Muscle layer of colon (tissue), 2 donors: ENCODE results near the gene PRR16.

ENCODE experiments used
- H3K27ac ChIP-seq: one replicate; pipeline ENCODE4 v1.7.0; 2013; ENCODE audit warnings: low read depth, mild to moderate bottlenecking, low read length, moderate library complexity
- H3K27me3 ChIP-seq, 2 donors: one replicate each; pipeline ENCODE4 v1.7.0; 2013; ENCODE audit warnings: low read length in 2 of 2, mild to moderate bottlenecking in 2 of 2; ENCODE audit not compliant: insufficient read depth in 2 of 2, control insufficient read depth in 1 of 2
- H3K36me3 ChIP-seq: one replicate; pipeline ENCODE4 v1.7.0; 2013; ENCODE audit warnings: mild to moderate bottlenecking, low read length; ENCODE audit not compliant: insufficient read depth
- H3K4me1 ChIP-seq: one replicate; pipeline ENCODE4 v1.7.0; 2013; ENCODE audit warnings: mild to moderate bottlenecking, low read length; ENCODE audit not compliant: insufficient read depth
- H3K4me3 ChIP-seq, 2 donors: one replicate each; pipeline ENCODE4 v1.7.0; 2013; ENCODE audit warnings: low read length in 2 of 2, low read depth in 1 of 2, mild to moderate bottlenecking in 1 of 2, moderate library complexity in 1 of 2
- H3K9ac ChIP-seq: one replicate; pipeline ENCODE4 v1.7.0; 2013; ENCODE audit warnings: low read length
- H3K9me3 ChIP-seq: one replicate; pipeline ENCODE4 v1.7.0; 2013; ENCODE audit warnings: mild to moderate bottlenecking, low read length
- donor health status: abdominal sarcoma.
- donor health status: Adenocarcinoma of cecum.

PRR16 gene

DNA sequence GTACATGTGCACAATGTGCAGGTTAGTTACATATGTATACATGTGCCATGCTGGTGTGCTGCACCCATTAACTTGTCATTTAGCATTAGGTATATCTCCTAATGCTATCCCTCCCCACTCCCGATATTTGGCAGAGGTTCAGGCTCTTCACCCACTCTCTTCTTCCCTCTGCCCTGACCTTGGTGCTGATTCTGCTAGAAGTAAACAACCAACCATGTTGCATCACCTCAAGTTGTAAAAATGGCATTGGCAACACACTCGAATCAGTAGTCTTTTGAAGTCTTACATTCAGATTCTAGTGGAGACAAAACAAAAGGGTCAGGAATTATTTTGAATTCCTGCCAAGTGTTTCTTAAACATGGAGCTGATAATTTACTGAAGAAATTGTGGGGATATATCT lies 40.0 kb downstream of the PRR16 start:
- H3K27me3 ChIP-seq = no peaks in the 10 kb centered on the region
- H3K9ac ChIP-seq = no peak overlapping the region
- no peak overlapping the region for H3K4me3 ChIP-seq

DNA sequence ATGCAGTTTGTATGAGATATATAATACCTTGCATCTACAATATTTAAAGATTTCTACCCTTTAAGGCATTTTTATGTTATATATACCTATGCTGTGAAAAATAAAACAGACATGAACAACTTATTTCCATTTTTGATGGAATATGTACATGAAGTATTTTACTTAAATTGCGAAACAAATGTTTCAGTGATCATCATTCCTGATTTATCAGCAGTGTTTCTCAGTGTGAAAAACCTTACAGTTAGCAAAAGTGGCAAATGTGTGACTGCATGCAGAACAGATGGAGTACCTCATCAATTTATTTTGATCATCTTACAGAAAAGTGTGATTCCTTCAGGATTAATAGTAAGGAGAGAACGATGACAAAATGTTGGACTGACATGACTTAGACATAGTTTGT lies 43.1 kb downstream of the PRR16 start:
- Histone ChIP-seq H3K27ac (no peak overlapping the region), H3K36me3 (no peaks in the 10 kb centered on the region), H3K9me3 (no peaks in the 10 kb centered on the region), H3K9ac (no peak overlapping the region), H3K4me1 (no peaks in the 10 kb centered on the region), H3K27me3 (no peaks in the 10 kb centered on the region), H3K4me3 (no peak overlapping the region)

More for the DNA sequence above, 40.0 kb downstream of the PRR16 start:
- no peaks in the 10 kb centered on the region for H3K36me3 ChIP-seq
- no peaks in the 10 kb centered on the region for H3K4me1 ChIP-seq
- H3K9me3 ChIP-seq = no peaks in the 10 kb centered on the region
- no peak overlapping the region for H3K27ac ChIP-seq

DNA sequence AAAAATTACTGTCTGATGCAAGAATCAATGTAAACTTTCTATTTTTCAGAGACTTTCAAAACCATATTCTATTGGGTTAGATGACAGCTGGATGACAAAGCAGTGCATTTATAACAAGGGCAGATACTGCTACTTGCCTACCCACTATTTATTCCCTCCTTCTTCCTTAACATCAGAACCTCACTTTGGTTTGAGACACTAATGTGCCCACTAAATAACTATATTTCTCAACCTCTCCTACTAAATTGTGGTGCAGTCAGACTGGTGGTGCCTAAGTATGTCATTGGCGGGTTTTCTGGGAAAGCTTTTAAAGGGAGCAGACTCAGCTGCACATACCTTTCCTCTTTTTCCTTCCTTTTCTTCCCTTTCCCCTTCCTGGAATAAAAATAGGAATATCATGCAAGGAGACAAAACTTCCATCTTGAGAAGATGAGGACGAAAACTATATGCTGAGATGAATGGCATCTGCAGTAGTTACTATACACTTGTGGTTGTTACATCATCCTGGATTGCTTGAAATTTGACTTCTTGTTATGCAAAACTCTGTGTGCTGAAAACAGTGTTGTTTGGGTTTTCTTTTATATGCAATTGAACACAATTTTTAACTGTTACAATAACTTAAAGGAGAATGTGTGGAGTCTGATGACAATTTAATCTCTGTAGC lies 43.8 kb downstream of the PRR16 start:
- Histone ChIP-seq H3K4me3 (no peak overlapping the region), H3K27ac (no peak overlapping the region)

DNA sequence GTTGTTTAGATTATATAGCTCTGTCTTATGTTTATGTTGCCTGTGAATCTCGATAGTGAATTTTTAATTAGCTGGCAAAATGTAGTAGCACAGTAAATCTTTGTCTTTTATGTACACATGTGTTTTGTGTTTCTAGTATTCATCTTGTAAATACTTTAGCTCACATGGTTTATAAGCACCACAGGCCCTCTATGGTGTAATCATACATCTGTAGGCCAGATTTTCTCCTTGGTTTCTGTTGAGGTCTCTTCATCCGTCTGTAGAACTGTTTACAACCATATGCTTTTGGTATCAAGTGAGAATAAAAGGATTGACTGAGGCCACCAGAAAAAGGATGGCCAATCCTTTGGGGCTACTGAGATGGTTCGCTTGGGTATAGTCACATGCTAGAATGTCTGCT lies 45.0 kb downstream of the PRR16 start:
- Histone ChIP-seq H3K27me3 (no peaks in the 10 kb centered on the region), H3K9me3 (no peaks in the 10 kb centered on the region), H3K4me1 (no peaks in the 10 kb centered on the region), H3K4me3 (no peak overlapping the region), H3K27ac (no peak overlapping the region), H3K36me3 (no peaks in the 10 kb centered on the region), H3K9ac (no peak overlapping the region)

More for the DNA sequence above, 43.8 kb downstream of the PRR16 start:
- no peaks in the 10 kb centered on the region for H3K9me3 ChIP-seq
- no peaks in the 10 kb centered on the region for H3K36me3 ChIP-seq
- no peaks in the 10 kb centered on the region for H3K27me3 ChIP-seq
- no peak overlapping the region for H3K9ac ChIP-seq
- H3K4me1 ChIP-seq = no peaks in the 10 kb centered on the region

DNA sequence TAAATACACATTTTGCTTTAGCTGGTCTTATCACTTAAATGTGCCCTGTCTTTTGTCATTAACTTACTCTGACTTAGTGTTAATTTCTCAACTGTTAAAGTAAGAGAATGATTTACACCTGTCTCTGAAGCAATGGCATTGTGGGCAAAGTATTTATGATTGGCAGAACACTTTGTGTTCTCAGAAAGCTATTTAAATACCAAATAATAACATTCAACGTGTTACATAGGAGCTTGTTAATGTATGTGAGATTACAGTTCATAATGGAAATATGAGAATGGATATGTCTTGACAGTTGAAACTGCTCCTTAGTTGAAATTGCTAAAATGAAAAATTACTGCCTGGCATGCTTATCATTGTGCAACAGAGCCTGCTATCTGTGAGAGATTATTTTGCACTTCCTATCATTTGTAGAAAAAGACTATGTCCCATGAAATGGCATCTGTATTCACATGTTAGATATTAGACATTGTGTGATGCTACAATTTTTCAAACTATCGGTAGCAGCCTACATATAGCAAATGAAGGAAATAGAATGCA lies 46.1 kb downstream of the PRR16 start:
- H3K4me3 ChIP-seq = no peak overlapping the region
- H3K4me1 ChIP-seq = no peaks in the 10 kb centered on the region
- no peak overlapping the region for H3K9ac ChIP-seq
- no peaks in the 10 kb centered on the region for H3K27me3 ChIP-seq
- H3K9me3 ChIP-seq = no peaks in the 10 kb centered on the region
- no peak overlapping the region for H3K27ac ChIP-seq
- H3K36me3 ChIP-seq = no peaks in the 10 kb centered on the region

DNA sequence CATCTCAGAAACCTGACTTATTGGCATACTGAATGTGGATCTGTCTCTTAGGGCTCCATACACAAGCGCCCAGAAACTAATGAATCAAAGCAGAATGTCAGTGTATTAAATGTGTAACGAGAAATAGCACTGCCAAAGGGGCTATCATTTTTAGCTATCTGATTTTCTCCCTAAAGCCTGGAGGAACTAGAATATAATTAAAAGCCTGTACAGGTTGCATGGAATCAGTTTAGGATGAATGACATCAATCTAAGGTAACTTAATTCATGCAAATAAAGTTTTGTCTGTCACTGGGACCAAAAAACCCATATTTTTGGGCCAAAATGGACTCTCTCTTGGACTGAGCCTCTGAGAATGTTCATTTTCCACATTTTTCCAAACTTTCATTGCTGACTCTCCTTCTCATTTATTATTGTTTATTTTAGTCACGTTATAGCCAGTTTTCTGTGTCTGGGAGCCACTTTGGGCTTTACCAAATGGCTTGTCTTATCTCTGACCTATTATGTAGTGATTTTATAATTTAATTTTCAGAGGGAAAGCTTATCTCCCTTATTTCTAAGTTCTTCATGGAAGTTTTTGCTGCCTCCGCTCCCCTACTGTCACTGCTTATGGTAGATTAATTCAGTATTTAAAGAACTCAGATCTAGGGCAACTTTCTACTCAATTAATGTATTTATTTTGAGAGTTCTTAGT lies 47.0 kb downstream of the PRR16 start:
- no peaks in the 10 kb centered on the region for H3K4me1 ChIP-seq
- H3K4me3 ChIP-seq = no peak overlapping the region
- no peaks in the 10 kb centered on the region for H3K36me3 ChIP-seq
- H3K27me3 ChIP-seq = no peaks in the 10 kb centered on the region
- H3K9ac ChIP-seq = no peak overlapping the region
- no peaks in the 10 kb centered on the region for H3K9me3 ChIP-seq
- H3K27ac ChIP-seq = no peak overlapping the region

DNA sequence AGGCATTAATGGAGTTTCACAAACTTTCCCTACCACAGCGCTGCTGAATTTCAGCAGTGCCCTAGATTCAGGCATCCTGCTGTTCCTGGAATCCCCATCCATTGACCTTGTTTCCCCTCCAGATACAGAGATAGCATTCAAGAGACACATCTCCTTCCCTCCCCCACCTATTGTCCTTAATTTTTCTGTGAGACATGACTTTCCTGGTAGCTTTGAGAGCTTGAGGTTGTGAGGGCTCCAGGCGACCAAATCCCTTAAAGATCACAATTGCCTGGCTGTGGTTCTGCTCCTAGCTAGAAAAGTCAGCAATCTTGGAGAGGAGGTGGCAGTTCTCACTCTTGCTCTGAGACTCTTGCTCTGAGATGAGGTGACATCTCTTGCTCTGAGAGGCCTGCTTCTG lies 48.0 kb downstream of the PRR16 start:
- Histone ChIP-seq H3K27me3 (no peaks in the 10 kb centered on the region), H3K4me1 (no peaks in the 10 kb centered on the region), H3K9me3 (no peaks in the 10 kb centered on the region), H3K27ac (no peak overlapping the region), H3K9ac (no peak overlapping the region), H3K4me3 (no peak overlapping the region), H3K36me3 (no peaks in the 10 kb centered on the region)

DNA sequence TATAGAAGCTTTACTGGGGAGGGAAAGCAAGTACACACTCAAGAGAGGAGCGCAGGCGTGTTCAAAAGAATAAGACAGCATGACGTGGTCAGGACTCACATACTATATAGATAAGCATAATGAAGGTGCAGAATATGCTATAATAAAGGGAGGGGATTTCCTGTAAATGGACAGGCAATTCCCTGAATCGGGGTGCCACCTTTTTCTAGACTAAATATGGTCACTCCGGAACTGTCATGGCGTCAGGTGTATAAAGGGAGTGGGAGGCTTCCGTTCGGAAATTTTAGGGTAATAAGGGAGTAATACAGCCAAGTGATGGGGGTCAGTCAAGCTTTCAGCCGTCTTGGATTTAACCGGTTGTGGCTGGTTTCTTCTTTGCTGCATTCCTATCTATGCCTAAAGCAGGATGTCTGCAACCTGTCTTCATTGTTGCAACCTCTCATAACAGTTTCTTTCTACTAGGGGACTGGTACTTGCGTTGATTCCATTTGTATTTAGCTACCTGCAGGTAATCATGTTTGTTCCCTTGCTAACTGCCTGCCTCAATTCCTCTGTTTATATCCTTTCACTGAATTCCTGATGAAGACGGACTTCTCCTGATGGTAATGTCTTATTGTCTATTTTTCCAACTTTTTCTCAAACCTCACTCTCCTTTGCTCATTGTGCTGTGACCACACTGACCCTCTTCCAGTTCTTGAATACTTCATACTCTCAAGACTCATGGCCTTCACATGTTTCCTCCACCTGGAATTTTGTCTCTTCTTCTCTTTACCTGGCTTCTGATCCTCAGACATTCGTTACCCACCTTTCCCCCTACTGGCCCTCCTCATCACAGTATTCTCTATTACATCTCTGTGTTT lies 48.9 kb downstream of the PRR16 start:
- H3K4me3 ChIP-seq = no peak overlapping the region
- H3K9me3 ChIP-seq = no peaks in the 10 kb centered on the region
- H3K4me1 ChIP-seq = no peaks in the 10 kb centered on the region
- H3K27me3 ChIP-seq = no peaks in the 10 kb centered on the region
- no peak overlapping the region for H3K27ac ChIP-seq
- H3K36me3 ChIP-seq = no peaks in the 10 kb centered on the region
- H3K9ac ChIP-seq = no peak overlapping the region

DNA sequence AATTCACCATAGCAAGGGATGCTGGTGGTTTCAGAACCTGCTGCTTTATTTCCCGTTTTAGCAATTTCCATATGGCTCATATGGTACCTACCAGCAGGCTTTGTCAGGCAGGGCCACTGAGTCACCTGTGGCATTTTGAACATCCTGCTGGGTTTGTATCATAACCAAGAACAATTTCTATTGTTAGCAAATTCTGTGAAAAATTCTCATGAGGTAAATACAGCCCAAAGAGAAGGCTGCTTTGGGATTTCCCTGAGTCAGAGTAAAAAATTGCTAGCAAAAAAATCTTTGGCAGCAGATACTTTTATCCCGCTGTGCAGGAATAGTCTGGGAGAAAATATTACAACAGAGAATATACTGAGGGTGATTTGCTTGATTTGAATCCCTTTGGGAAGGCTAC lies 52.7 kb downstream of the PRR16 start:
- no peaks in the 10 kb centered on the region for H3K36me3 ChIP-seq
- H3K27me3 ChIP-seq = no peaks in the 10 kb centered on the region
- no peaks in the 10 kb centered on the region for H3K4me1 ChIP-seq
- no peaks in the 10 kb centered on the region for H3K9me3 ChIP-seq
- H3K9ac ChIP-seq = no peak overlapping the region
- no peak overlapping the region for H3K27ac ChIP-seq
- no peak overlapping the region for H3K4me3 ChIP-seq

DNA sequence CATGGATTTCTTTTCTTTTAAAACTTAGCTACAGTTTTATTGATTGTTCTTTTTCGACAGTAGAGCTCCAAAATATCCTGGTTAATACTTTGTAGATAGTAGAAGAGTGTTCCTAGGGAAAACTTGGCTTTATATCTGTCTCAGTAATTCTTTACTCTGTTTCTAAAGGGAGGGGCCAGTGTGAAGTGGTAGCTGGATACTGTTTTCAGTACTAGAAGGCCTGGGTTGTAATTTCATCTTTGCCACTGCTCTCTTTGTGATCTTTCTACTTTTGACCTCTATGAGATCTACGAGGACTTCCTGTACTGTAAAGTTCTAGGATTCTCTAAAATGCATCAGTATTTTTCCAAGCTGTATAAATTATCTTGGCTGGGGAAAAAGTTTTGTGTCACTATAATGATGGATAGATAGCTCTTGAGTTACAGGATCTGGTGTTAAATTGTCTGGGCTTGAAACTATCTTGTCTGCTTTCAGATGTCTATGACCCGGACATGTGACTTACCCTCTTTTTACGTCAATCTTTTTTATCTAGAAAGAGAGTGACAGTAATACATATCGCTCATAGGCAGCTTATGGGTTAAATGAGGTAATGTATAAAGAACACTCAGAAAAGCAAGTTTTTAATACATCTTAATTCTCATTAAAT lies 53.6 kb downstream of the PRR16 start:
- no peaks in the 10 kb centered on the region for H3K36me3 ChIP-seq
- H3K9me3 ChIP-seq = no peaks in the 10 kb centered on the region
- no peaks in the 10 kb centered on the region for H3K27me3 ChIP-seq
- no peak overlapping the region for H3K9ac ChIP-seq
- no peaks in the 10 kb centered on the region for H3K4me1 ChIP-seq
- H3K4me3 ChIP-seq = no peak overlapping the region
- no peak overlapping the region for H3K27ac ChIP-seq

DNA sequence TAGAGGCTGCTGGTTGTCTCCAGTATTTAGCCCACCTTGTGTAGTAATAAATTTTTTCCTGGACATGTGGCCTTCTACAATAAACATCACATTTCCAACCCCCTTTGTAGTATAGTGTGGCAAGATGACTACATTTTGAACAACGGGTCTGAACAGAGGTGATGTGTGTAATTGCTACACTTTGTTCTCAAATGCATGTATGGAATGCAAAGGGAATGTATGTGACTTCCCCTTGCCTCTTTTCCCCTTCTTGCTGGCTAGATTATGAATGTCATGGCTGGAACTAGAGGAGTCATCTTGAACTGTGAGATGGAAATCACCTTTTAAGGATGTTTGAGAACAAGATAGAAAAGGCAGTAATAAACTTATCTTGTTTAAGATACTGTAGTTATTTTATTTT lies 54.5 kb downstream of the PRR16 start:
- Histone ChIP-seq H3K9ac (no peak overlapping the region), H3K36me3 (no peaks in the 10 kb centered on the region), H3K27me3 (no peaks in the 10 kb centered on the region), H3K4me3 (no peak overlapping the region), H3K4me1 (no peaks in the 10 kb centered on the region), H3K9me3 (no peaks in the 10 kb centered on the region), H3K27ac (no peak overlapping the region)
